Measurements from ENCODE around the gene VAC14.
"Not testable (repeated sequence)": the region's sequence is repeated elsewhere in the genome, so short reads cannot be mapped to it uniquely, and the experiment has no call there.

The VAC14 gene

GRCh38 chr16:70678121-70678897 is 122.6 kb downstream of the VAC14 start:
- DNase-seq: no peak

GRCh38 chr16:70677499-70678120 is 123.3 kb downstream of the VAC14 start:
- no peak for DNase-seq

- DNase-seq: no peak
Observed at GRCh38 chr16:70676675-70677498, 124.1 kb downstream of the VAC14 start.

GRCh38 chr16:70675851-70676513 is 125.0 kb downstream of the VAC14 start:
- no peak for DNase-seq

GRCh38 chr16:70674221-70675014 is 126.5 kb downstream of the VAC14 start:
- no peak for DNase-seq

- not testable (repeated sequence) for DNase-seq
Observed at GRCh38 chr16:70670938-70671337, 130.0 kb downstream of the VAC14 start.

GRCh38 chr16:70670175-70670574 is 130.8 kb downstream of the VAC14 start:
- no peak for DNase-seq

GRCh38 chr16:70665806-70666735 is 134.9 kb downstream of the VAC14 start:
- no peak for DNase-seq

- DNase-seq: no peak
Observed at GRCh38 chr16:70665113-70665694, 135.8 kb downstream of the VAC14 start.

GRCh38 chr16:70664325-70665112 is 136.4 kb downstream of the VAC14 start:
- no peak for DNase-seq

- no peak for DNase-seq
Observed at GRCh38 chr16:70663524-70664324, 137.2 kb downstream of the VAC14 start.

GRCh38 chr16:70662991-70663523 is 137.9 kb downstream of the VAC14 start:
- DNase-seq: no peak

- DNase-seq: no peak
Observed at GRCh38 chr16:70661918-70662641, 138.9 kb downstream of the VAC14 start.

GRCh38 chr16:70661534-70661917 is 139.4 kb downstream of the VAC14 start:
- no peak for DNase-seq

GRCh38 chr16:70660672-70661350 is 140.1 kb downstream of the VAC14 start:
- no peak for DNase-seq

GRCh38 chr16:70659953-70660671 is 140.8 kb downstream of the VAC14 start:
- no peak for DNase-seq

GRCh38 chr16:70659546-70659945 is 141.4 kb downstream of the VAC14 start:
- no peak for DNase-seq
